OCI-LY7 (cell line): ENCODE data around the gene IFIH1.

Experiments
- EZH2phosphoT487 ChIP-seq: fragments of 200-600 bp; sonication (generic); IDR thresholded peaks from 2 replicates; pipeline ENCODE4 v1.6.1; 2018; ENCODE audit warnings: low read depth, borderline replicate concordance, mild to moderate bottlenecking, mixed run types, antibody characterized with exemption, low read length, moderate library complexity, mixed read lengths
- TF ChIP-seq, protein P1 (sequence below): fragments of 200-600 bp; sonication (generic); conservative IDR thresholded peaks from 2 replicates; pipeline ENCODE4 v1.5.1; 2014; ENCODE audit warnings: mild to moderate bottlenecking, antibody characterized with exemption, low read length, moderate library complexity, mixed read lengths

DNA sequence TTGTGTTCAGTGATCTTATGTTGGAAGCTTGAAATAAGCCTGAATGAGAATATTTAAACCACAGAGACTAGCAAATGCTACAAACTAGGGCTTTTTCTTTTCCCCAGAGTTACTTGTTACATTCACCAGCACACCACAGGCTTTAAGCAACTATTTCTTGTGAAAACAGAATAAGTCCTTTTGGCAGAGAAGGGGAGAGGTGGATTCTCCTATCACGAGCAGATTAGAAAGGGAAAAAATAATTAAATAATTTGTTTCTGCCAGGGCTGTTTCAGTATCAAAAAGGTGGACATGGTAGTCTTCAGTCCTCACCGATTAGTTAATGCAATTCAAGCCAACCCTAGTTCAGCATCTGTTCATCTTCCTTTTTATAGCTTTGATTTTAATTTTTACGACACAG is 12.6 kb downstream of the IFIH1 start:
- TF ChIP-seq, protein P1, sequence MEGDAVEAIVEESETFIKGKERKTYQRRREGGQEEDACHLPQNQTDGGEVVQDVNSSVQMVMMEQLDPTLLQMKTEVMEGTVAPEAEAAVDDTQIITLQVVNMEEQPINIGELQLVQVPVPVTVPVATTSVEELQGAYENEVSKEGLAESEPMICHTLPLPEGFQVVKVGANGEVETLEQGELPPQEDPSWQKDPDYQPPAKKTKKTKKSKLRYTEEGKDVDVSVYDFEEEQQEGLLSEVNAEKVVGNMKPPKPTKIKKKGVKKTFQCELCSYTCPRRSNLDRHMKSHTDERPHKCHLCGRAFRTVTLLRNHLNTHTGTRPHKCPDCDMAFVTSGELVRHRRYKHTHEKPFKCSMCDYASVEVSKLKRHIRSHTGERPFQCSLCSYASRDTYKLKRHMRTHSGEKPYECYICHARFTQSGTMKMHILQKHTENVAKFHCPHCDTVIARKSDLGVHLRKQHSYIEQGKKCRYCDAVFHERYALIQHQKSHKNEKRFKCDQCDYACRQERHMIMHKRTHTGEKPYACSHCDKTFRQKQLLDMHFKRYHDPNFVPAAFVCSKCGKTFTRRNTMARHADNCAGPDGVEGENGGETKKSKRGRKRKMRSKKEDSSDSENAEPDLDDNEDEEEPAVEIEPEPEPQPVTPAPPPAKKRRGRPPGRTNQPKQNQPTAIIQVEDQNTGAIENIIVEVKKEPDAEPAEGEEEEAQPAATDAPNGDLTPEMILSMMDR, result no peak
- TF ChIP-seq EZH2phosphoT487, result no peak
